HepG2 (cell line): ENCODE measurements around the gene MEG3. TPM values are rescaled to one million over a fixed set of nuclear protein-coding genes. Genes with fewer than 3 reads are reported as not detected.

Source experiments
- CEBPG ChIP-seq: IDR thresholded peaks from 2 replicates; pipeline ENCODE4 v1.6.1; 2016
- DRAP1 ChIP-seq: IDR thresholded peaks from 2 replicates; pipeline ENCODE4 v1.6.1; 2016; ENCODE audit warnings: missing genetic modification reagents, missing compliant biosample characterization
- FOSL2 ChIP-seq: sonication (generic); formaldehyde crosslinking; IDR thresholded peaks from 2 replicates; pipeline ENCODE4 v1.4.0; 2020; ENCODE audit warnings: missing genetic modification reagents
- FOXA1 ChIP-seq, 2 experiments: fragments of 450-650 bp in 1 of 2; sonication (generic) in 1 of 2; formaldehyde crosslinking in 1 of 2; IDR thresholded peaks; 2 replicates each; pipeline versions ENCODE4 v1.4.0 to v1.6.1; 2016 to 2020; ENCODE audit warnings: missing genetic modification reagents in 1 of 2
- MEIS2 ChIP-seq: sonication (generic); formaldehyde crosslinking; IDR thresholded peaks from 2 replicates; pipeline ENCODE4 v1.9.0; 2021; ENCODE audit warnings: mild to moderate bottlenecking, missing genetic modification reagents
- NCOR1 ChIP-seq: fragments of 200-600 bp; sonication (generic); IDR thresholded peaks from 2 replicates; pipeline ENCODE4 v1.7.0; 2017; ENCODE audit warnings: antibody characterized with exemption, low read length, borderline replicate concordance
- NR2F1 ChIP-seq, 2 experiments: fragments of 450-650 bp in 1 of 2; formaldehyde crosslinking in 1 of 2; IDR thresholded peaks; 2 replicates each; pipeline versions ENCODE4 v1.5.0 to v1.6.1; 2016 to 2020; ENCODE audit warnings: mild to moderate bottlenecking in 1 of 2, missing compliant biosample characterization in 1 of 2, missing genetic modification reagents in 1 of 2, moderate library complexity in 1 of 2
- PRDM15 ChIP-seq: sonication (generic); formaldehyde crosslinking; IDR thresholded peaks from 2 replicates; pipeline ENCODE4 v1.4.0; 2020; ENCODE audit warnings: missing genetic modification reagents
- RAD21 ChIP-seq: fragments of 450-650 bp; formaldehyde crosslinking; IDR thresholded peaks from 2 replicates; pipeline ENCODE4 v1.5.0; 2020; ENCODE audit warnings: mild to moderate bottlenecking
- RARA ChIP-seq: IDR thresholded peaks from 2 replicates; pipeline ENCODE4 v1.6.1; 2016; ENCODE audit warnings: missing genetic modification reagents, missing compliant biosample characterization
- RBFOX2 ChIP-seq: fragments of 200-400 bp; formaldehyde crosslinking; IDR thresholded peaks from 2 replicates; pipeline ENCODE4 v1.6.1; 2017; ENCODE audit warnings: low read depth, mild to moderate bottlenecking, low read length
- RXRA ChIP-seq: sonication (generic); formaldehyde crosslinking; IDR thresholded peaks from 2 replicates; pipeline ENCODE4 v1.5.1; 2020; ENCODE audit warnings: missing genetic modification reagents
- SIN3A ChIP-seq: IDR thresholded peaks from 2 replicates; pipeline ENCODE4 v1.6.1; 2011; ENCODE audit warnings: low read depth, mild to moderate bottlenecking, control low read depth, low read length, borderline replicate concordance
- SRSF4 ChIP-seq: fragments of 200-400 bp; formaldehyde crosslinking; IDR thresholded peaks from one replicate; pipeline ENCODE4 v1.6.1; 2018; ENCODE audit warnings: mild to moderate bottlenecking, low read depth, low read length, moderate library complexity; ENCODE audit not compliant: poor library complexity, severe bottlenecking
- SSRP1 ChIP-seq: IDR thresholded peaks from 2 replicates; pipeline ENCODE4 v1.6.1; 2016; ENCODE audit warnings: control low read depth
- TAF1 ChIP-seq: sonication (generic); formaldehyde crosslinking; IDR thresholded peaks from 2 replicates; pipeline ENCODE4 v1.4.0; 2020; ENCODE audit warnings: missing genetic modification reagents
- THYN1 ChIP-seq: sonication (generic); formaldehyde crosslinking; IDR thresholded peaks from 2 replicates; pipeline ENCODE4 v1.8.1; 2023; ENCODE audit warnings: low read depth, mild to moderate bottlenecking, moderate library complexity, missing genetic modification reagents, borderline replicate concordance
- U2AF1 ChIP-seq: fragments of 200-400 bp; formaldehyde crosslinking; optimal IDR thresholded peaks from 2 replicates; pipeline ENCODE3; 2017; ENCODE audit warnings: mild to moderate bottlenecking, low read depth, low read length
- ZNF232 ChIP-seq: sonication (generic); formaldehyde crosslinking; IDR thresholded peaks from 2 replicates; pipeline ENCODE4 v1.4.0; 2020; ENCODE audit warnings: missing genetic modification reagents, borderline replicate concordance
- ZNF510 ChIP-seq: sonication (generic); formaldehyde crosslinking; IDR thresholded peaks from 2 replicates; pipeline ENCODE4 v1.4.0; 2020; ENCODE audit warnings: low read depth, mild to moderate bottlenecking, missing genetic modification reagents
- ZNF530 ChIP-seq: sonication (generic); formaldehyde crosslinking; IDR thresholded peaks from 2 replicates; pipeline ENCODE4 v1.5.0; 2020; ENCODE audit warnings: low read depth, mild to moderate bottlenecking, missing genetic modification reagents
- ZNF556 ChIP-seq: sonication (generic); formaldehyde crosslinking; IDR thresholded peaks from 2 replicates; pipeline ENCODE4 v1.4.0; 2020; ENCODE audit warnings: mild to moderate bottlenecking, missing genetic modification reagents, borderline replicate concordance
- ZNF766 ChIP-seq: sonication (generic); formaldehyde crosslinking; IDR thresholded peaks from 2 replicates; pipeline ENCODE4 v1.5.0; 2020; ENCODE audit warnings: missing genetic modification reagents, borderline replicate concordance
- polyA plus RNA-seq, 8 experiments: library from polyadenylated mRNA; depleted of rRNA in 3 of 8; stranded (reverse) in 7 of 8; unstranded in 1 of 8; fragments of >200 nt; fragmentation: Illumina TruSeq in 4 of 8; extraction: Trizol in 4 of 8; gene quantifications; 2 replicates each; pipeline versions ENCODE4 v1.2.1 to v1.2.3, GENCODE V29; 2011 to 2016; ENCODE audit warnings: low read depth in 4 of 8, missing spikeins in 1 of 8, mixed read lengths in 1 of 8; ENCODE audit not compliant: insufficient read depth in 1 of 8
- total RNA-seq, 5 experiments: library from RNA; depleted of rRNA; stranded (reverse); fragments of >200 nt; fragmentation: Illumina TruSeq; extraction: Trizol; gene quantifications; 2 replicates each; pipeline ENCODE4 v1.2.3, GENCODE V29; 2016; ENCODE audit warnings: low read depth in 1 of 5
- TF ChIP-seq, protein P1 (sequence below): sonication (generic); formaldehyde crosslinking; IDR thresholded peaks from 2 replicates; pipeline ENCODE4 v1.8.1; 2023; ENCODE audit warnings: mild to moderate bottlenecking, missing genetic modification reagents
- TF ChIP-seq, protein P2 (sequence below): sonication (generic); formaldehyde crosslinking; IDR thresholded peaks from 2 replicates; pipeline ENCODE4 v1.5.1; 2020; ENCODE audit warnings: mild to moderate bottlenecking, moderate library complexity, missing genetic modification reagents

Gene MEG3
- total and polyA plus RNA-seq, 2 of the 13 experiments (the other 11 are each of a cell fraction or from before 2014, with no cell fraction given), result 0.17 TPM; not detected in 1

DNA sequence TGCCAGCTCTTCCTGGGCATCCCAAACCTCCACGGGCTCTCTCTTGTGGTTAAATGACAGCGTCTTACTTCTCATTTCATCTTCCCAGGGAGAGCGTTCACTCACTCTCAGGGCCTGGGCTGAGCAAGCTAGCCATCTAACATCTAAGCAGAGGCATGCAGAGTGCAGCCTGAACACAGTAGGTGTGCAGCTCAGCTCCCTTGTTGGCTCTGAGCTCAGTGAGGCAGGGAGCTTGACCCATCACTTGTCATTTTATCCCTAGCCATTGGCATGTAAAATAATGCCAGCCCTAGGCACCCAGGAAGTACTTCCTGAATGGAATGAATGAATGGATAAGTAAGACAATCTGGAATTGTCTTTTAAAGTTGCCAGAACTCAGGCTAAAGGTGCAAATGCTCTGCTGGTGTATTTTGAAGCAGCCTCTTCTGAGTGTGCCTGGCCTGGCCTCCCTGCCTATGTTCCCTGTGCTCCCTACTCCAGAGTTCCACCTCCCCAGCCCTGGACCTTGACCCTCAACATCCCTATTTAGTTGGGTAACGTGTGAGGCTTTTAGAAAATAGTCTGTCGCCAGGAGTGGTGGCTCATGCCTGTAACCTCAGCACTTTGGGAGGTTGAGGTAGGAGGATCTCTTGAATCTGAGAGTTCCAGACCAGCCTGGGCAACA, 9.5 kb upstream of the MEG3 start (continued):
- no peak for TF ChIP-seq PRDM15 (CRISPR knock-in tag)
- TF ChIP-seq TAF1 (CRISPR knock-in tag), result peak; percentile 37; the same call in 1 of the 2 replicates
- no peak for TF ChIP-seq ZNF510 (CRISPR knock-in tag)
- peak; percentile 87 for TF ChIP-seq DRAP1 (CRISPR knock-in tag)
- no peak for TF ChIP-seq ZNF556
- TF ChIP-seq NR2F1 (CRISPR knock-in tag; IDR thresholded peaks at IDR 0.05), result peak; percentile 17 to 83; a peak in 3 of 4 replicates
- TF ChIP-seq SIN3A, result no peak
- TF ChIP-seq RXRA (CRISPR knock-in tag), result peak; percentile 7; the same call in 1 of the 2 replicates
- peak; percentile 28; the same call in 1 of the 2 replicates for TF ChIP-seq FOSL2
- peak; percentile 59 for TF ChIP-seq RBFOX2
- TF ChIP-seq FOXA1 (IDR thresholded peaks at IDR 0.05), result no peak
- TF ChIP-seq FOXA1 (CRISPR knock-in tag; IDR thresholded peaks at IDR 0.05), result no peak
- TF ChIP-seq ZNF530, result no peak
- peak; percentile 77 for TF ChIP-seq CEBPG (CRISPR knock-in tag)
- 0 out of 2 replicates have a peak, but pooled peaks have one; percentile 48 for TF ChIP-seq ZNF766 (CRISPR knock-in tag)
- TF ChIP-seq ZNF232 (CRISPR knock-in tag), result no peak
- TF ChIP-seq, protein P1, sequence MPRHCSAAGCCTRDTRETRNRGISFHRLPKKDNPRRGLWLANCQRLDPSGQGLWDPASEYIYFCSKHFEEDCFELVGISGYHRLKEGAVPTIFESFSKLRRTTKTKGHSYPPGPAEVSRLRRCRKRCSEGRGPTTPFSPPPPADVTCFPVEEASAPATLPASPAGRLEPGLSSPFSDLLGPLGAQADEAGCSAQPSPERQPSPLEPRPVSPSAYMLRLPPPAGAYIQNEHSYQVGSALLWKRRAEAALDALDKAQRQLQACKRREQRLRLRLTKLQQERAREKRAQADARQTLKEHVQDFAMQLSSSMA (CRISPR knock-in tag), result 0 out of 2 replicates have a peak, but pooled peaks have one; percentile 11
- TF ChIP-seq RAD21 (CRISPR knock-in tag), result no peak
- no peak for TF ChIP-seq U2AF1
- no peak for TF ChIP-seq MEIS2 (CRISPR knock-in tag)
- TF ChIP-seq NCOR1, result peak; percentile 58; the same call in 1 of the 2 replicates
- TF ChIP-seq, protein P2, sequence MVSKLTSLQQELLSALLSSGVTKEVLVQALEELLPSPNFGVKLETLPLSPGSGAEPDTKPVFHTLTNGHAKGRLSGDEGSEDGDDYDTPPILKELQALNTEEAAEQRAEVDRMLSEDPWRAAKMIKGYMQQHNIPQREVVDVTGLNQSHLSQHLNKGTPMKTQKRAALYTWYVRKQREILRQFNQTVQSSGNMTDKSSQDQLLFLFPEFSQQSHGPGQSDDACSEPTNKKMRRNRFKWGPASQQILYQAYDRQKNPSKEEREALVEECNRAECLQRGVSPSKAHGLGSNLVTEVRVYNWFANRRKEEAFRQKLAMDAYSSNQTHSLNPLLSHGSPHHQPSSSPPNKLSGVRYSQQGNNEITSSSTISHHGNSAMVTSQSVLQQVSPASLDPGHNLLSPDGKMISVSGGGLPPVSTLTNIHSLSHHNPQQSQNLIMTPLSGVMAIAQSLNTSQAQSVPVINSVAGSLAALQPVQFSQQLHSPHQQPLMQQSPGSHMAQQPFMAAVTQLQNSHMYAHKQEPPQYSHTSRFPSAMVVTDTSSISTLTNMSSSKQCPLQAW (CRISPR knock-in tag), result peak; percentile 63; the same call in 1 of the 2 replicates
- no peak for TF ChIP-seq SSRP1 (CRISPR knock-in tag)
- no peak for TF ChIP-seq THYN1 (CRISPR knock-in tag)
- peak; percentile 78 for TF ChIP-seq RARA
- TF ChIP-seq SRSF4, result no peak
